ENCODE measurements around the gene CHD2. TPM values are rescaled to one million over a fixed set of nuclear protein-coding genes. Genes with fewer than 3 reads are reported as not detected.

Gene CHD2
- total RNA-seq, 1 donor from 2014 or later = 59.7 TPM

- Mint-ChIP-seq H3K27ac (ENCODE audit: unreplicated experiment) (no peak overlapping the region), H3K27me3 (ENCODE audit: low read depth) (no peaks in the 10 kb centered on the region), H3K4me3 (ENCODE audit: unreplicated experiment) (no peak overlapping the region), H3K9me3 (ENCODE audit: low read depth) (peaks cover 10% of the 10 kb centered on the region), H3K36me3 (ENCODE audit: low read depth) (peaks cover 44% of the 10 kb centered on the region), H3K4me1 (ENCODE audit: low read depth) (no peaks in the 10 kb centered on the region)
- TF ChIP-seq CTCF (IDR thresholded peaks at IDR 0.05) = no peak
- DNase-seq (ENCODE audit: low spot score) = no peak
These were observed 148.2 kb downstream of the CHD2 start for GRCh38 chr15:93048426-93048721.

- no peak overlapping the region for H3K4me3 Mint-ChIP-seq (ENCODE audit: unreplicated experiment)
- H3K27ac Mint-ChIP-seq (ENCODE audit: unreplicated experiment) = no peak overlapping the region
- no peaks in the 10 kb centered on the region for H3K27me3 Mint-ChIP-seq (ENCODE audit: low read depth)
- no peak for TF ChIP-seq CTCF (IDR thresholded peaks at IDR 0.05)
- H3K4me1 Mint-ChIP-seq (ENCODE audit: low read depth) = no peaks in the 10 kb centered on the region
- H3K9me3 Mint-ChIP-seq (ENCODE audit: low read depth) = peaks cover 10% of the 10 kb centered on the region
- no peak for DNase-seq (ENCODE audit: low spot score)
- peaks cover 44% of the 10 kb centered on the region for H3K36me3 Mint-ChIP-seq (ENCODE audit: low read depth)
These were observed 148.6 kb downstream of the CHD2 start for GRCh38 chr15:93048759-93049161.

- peaks cover 43% of the 10 kb centered on the region for H3K36me3 Mint-ChIP-seq (ENCODE audit: low read depth)
These were observed 149.1 kb downstream of the CHD2 start for GRCh38 chr15:93049233-93049632.

GRCh38 chr15:93049914-93050578 is 149.9 kb downstream of the CHD2 start:
- H3K27me3 Mint-ChIP-seq (ENCODE audit: low read depth) = no peaks in the 10 kb centered on the region
- no peaks in the 10 kb centered on the region for H3K4me1 Mint-ChIP-seq (ENCODE audit: low read depth)
- no peak for TF ChIP-seq CTCF (IDR thresholded peaks at IDR 0.05)
- H3K4me3 Mint-ChIP-seq (ENCODE audit: unreplicated experiment) = no peak overlapping the region
- DNase-seq (ENCODE audit: low spot score) = no peak
- H3K9me3 Mint-ChIP-seq (ENCODE audit: low read depth) = peaks cover 10% of the 10 kb centered on the region
- H3K36me3 Mint-ChIP-seq (ENCODE audit: low read depth) = peaks cover 43% of the 10 kb centered on the region
- no peak overlapping the region for H3K27ac Mint-ChIP-seq (ENCODE audit: unreplicated experiment)

More at GRCh38 chr15:93049233-93049632, 149.1 kb downstream of the CHD2 start:
- H3K9me3 Mint-ChIP-seq (ENCODE audit: low read depth) = peaks cover 10% of the 10 kb centered on the region
- H3K4me1 Mint-ChIP-seq (ENCODE audit: low read depth) = no peaks in the 10 kb centered on the region
- no peaks in the 10 kb centered on the region for H3K27me3 Mint-ChIP-seq (ENCODE audit: low read depth)
- no peak overlapping the region for H3K27ac Mint-ChIP-seq (ENCODE audit: unreplicated experiment)
- H3K4me3 Mint-ChIP-seq (ENCODE audit: unreplicated experiment) = no peak overlapping the region
- no peak for TF ChIP-seq CTCF (IDR thresholded peaks at IDR 0.05)
- no peak for DNase-seq (ENCODE audit: low spot score)

- Mint-ChIP-seq H3K4me1 (ENCODE audit: low read depth) (no peaks in the 10 kb centered on the region), H3K27ac (ENCODE audit: unreplicated experiment) (no peak overlapping the region), H3K27me3 (ENCODE audit: low read depth) (no peaks in the 10 kb centered on the region), H3K9me3 (ENCODE audit: low read depth) (peaks cover 10% of the 10 kb centered on the region), H3K4me3 (ENCODE audit: unreplicated experiment) (no peak overlapping the region), H3K36me3 (ENCODE audit: low read depth) (peaks cover 40% of the 10 kb centered on the region)
- no peak for DNase-seq (ENCODE audit: low spot score)
- TF ChIP-seq CTCF (IDR thresholded peaks at IDR 0.05) = no peak
These were observed 150.5 kb downstream of the CHD2 start for GRCh38 chr15:93050648-93051047.
